ENCODE measurements around the gene EXOC6B. TPM values are rescaled to one million over a fixed set of nuclear protein-coding genes. Genes with fewer than 3 reads are reported as not detected.

EXOC6B gene
- total and polyA plus RNA-seq, 2 of the 8 experiments (the other 6 are each of a cell fraction or from before 2014, with no cell fraction given) = 13.5 to 33.0 TPM

DNA sequence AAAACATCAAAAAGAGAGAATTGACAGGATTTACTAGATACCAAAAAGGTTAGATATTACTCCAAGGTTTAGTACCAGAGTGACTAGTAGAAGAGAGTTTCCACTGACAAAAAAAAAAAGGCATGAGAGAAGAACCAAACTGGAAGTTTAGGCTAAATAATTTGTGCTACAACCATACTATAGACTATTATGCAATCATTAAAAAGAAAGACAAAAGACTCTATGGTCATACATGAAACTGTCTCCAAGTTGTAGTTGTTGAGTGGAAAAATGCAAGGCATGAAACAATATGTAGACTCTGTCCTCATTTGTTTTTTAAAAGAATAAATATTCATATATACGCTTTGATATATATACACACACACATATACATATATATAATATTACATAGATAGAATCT is 1.7 kb upstream of the EXOC6B start:
- Histone ChIP-seq H2BK5ac (ENCODE audit: low read depth, low read length) (no peak overlapping the region), H2BK120ac (replicated peaks; ENCODE audit: low read depth, low read length) (no peak overlapping the region), H2BK15ac (ENCODE audit: low read length) (no peak overlapping the region), H3K4me2 (ENCODE audit: insufficient read depth in 1 of 2, low read depth in 2 of 2, low read length in 2 of 2) (no peak overlapping the region), H2AFZ (ENCODE audit: low read length) (no peak overlapping the region), H3K14ac (ENCODE audit: insufficient read length) (no peak overlapping the region), H3K4ac (replicated peaks; ENCODE audit: insufficient read length, low read depth, low read length) (no peak overlapping the region), H3K4me1 (replicated peaks in 1 of 4; ENCODE audit: control insufficient read depth in 3 of 4, insufficient read depth in 4 of 4, low read length in 3 of 4) (peaks cover 0 to 6% (median 6%) of the 10 kb centered on the region in 4 experiments; a peak in 3 of 7 replicates), H3K27me3 (replicated peaks in 1 of 4; ENCODE audit: control insufficient read depth in 3 of 4, extremely low read depth in 1 of 4, insufficient read depth in 3 of 4, low read length in 3 of 4) (no peaks in the 10 kb centered on the region), H2AK5ac (ENCODE audit: low read depth, low read length) (no peak overlapping the region), H2BK20ac (ENCODE audit: low read length) (no peak overlapping the region), H2BK12ac (ENCODE audit: low read depth, low read length) (no peak overlapping the region), H3K36me3 (ENCODE audit: control insufficient read depth in 2 of 4, insufficient read depth in 4 of 4, low read length in 3 of 4) (no peaks in the 10 kb centered on the region), H3K9me3 (ENCODE audit: insufficient read depth in 2 of 2, low read depth in 1 of 2, low read length in 1 of 2) (no peaks in the 10 kb centered on the region), H3K79me2 (ENCODE audit: control insufficient read depth in 1 of 2, insufficient read depth in 2 of 2, low read length in 2 of 2) (peaks cover 0 to 13% of the 10 kb centered on the region in 2 experiments; a peak in 2 of 4 replicates), H4K8ac (ENCODE audit: extremely low read depth, insufficient read depth, low read length) (no peak overlapping the region), H3K79me1 (ENCODE audit: low read depth, low read length) (no peaks in the 10 kb centered on the region), H3K9ac (replicated peaks in 1 of 4; ENCODE audit: extremely low read depth in 1 of 4, low read depth in 3 of 4, low read length in 3 of 4) (no peak overlapping the region), H4K5ac (ENCODE audit: insufficient read length, low read depth, low read length) (no peak overlapping the region), H4K91ac (replicated peaks; ENCODE audit: insufficient read length, low read length) (no peak overlapping the region), H3K23me2 (ENCODE audit: low read depth, low read length) (peaks cover 6% of the 10 kb centered on the region), H3K56ac (replicated peaks; ENCODE audit: insufficient read length, low read depth, low read length) (no peak overlapping the region), H4K20me1 (replicated peaks in 1 of 2; ENCODE audit: control insufficient read depth in 1 of 2, insufficient read depth in 2 of 2, low read length in 2 of 2) (no peaks in the 10 kb centered on the region), H3K4me3 (ENCODE audit: extremely low read depth in 1 of 4, insufficient read depth in 2 of 4, low read depth in 3 of 4, low read length in 4 of 4) (no peak overlapping the region), H3K27ac (ENCODE audit: low read depth, low read length) (no peak overlapping the region), H3K23ac (ENCODE audit: insufficient read length) (no peak overlapping the region), H3K18ac (ENCODE audit: extremely low read depth, low read length) (no peak overlapping the region)
- POLR2A ChIA-PET (ENCODE audit: partially characterized antibody) = no interaction called here
- CTCF ChIA-PET (ENCODE audit: partially characterized antibody) = interaction anchor here (1.7 kb wide), 1 partner anchor 11 kb away, joined by 5 read pairs; no protein-coding TSS in a partner anchor
- 63% methylated on average over 1 of the region's 1 CpG; no CpG with 5 or more reads in 1 of the 2 experiments for WGBS, 2 experiments (ENCODE audit: extremely low coverage in 1 of 2, insufficient coverage in 1 of 2, insufficient read length in 1 of 2, insufficient replicate concordance in 2 of 2, low coverage in 1 of 2, low lambda C conversion rate in 2 of 2, missing lambda C conversion rate in 1 of 2)
- DNase-seq (ENCODE audit: low read depth in 1 of 2, low spot score in 2 of 2) (no peak), FAIRE-seq (no peak)
- TF ChIP-seq TCF12 (IDR thresholded peaks at IDR 0.05; ENCODE audit: low read depth, low read length) = no peak
- no peak for TF ChIP-seq EGR1 (IDR thresholded peaks at IDR 0.05; ENCODE audit: borderline replicate concordance, low read depth, low read length)
- TF ChIP-seq JUN (IDR thresholded peaks at IDR 0.05; ENCODE audit: low read depth, low read length) = no peak
- no peak for TF ChIP-seq POLR2AphosphoS5 (IDR thresholded peaks at IDR 0.05; ENCODE audit: low read depth, low read length)
- no peak for TF ChIP-seq TBP (IDR thresholded peaks at IDR 0.05; ENCODE audit: low read depth, low read length)
- TF ChIP-seq SP1 (IDR thresholded peaks at IDR 0.05; ENCODE audit: low read depth, low read length) = no peak
- no peak for TF ChIP-seq CHD2 (IDR thresholded peaks at IDR 0.05; ENCODE audit: low read length)
- TF ChIP-seq KDM4A (IDR thresholded peaks at IDR 0.05; ENCODE audit: low read depth, low read length, severe bottlenecking) = no peak
- no peak for TF ChIP-seq RFX5 (IDR thresholded peaks at IDR 0.05; ENCODE audit: borderline replicate concordance, low read depth, low read length)
